C4-2B (cell line): ENCODE measurements around the gene ZFAND2A.

Source experiments
- ZFX ChIP-seq: fragments of 450-650 bp; IDR thresholded peaks from 2 replicates; pipeline ENCODE4 v1.6.1; 2017
- TF ChIP-seq, protein P1 (sequence below): fragments of 450-650 bp; conservative IDR thresholded peaks from 2 replicates; pipeline ENCODE4 v1.5.1; 2017; ENCODE audit warnings: mild to moderate bottlenecking

- TF ChIP-seq, protein P1, sequence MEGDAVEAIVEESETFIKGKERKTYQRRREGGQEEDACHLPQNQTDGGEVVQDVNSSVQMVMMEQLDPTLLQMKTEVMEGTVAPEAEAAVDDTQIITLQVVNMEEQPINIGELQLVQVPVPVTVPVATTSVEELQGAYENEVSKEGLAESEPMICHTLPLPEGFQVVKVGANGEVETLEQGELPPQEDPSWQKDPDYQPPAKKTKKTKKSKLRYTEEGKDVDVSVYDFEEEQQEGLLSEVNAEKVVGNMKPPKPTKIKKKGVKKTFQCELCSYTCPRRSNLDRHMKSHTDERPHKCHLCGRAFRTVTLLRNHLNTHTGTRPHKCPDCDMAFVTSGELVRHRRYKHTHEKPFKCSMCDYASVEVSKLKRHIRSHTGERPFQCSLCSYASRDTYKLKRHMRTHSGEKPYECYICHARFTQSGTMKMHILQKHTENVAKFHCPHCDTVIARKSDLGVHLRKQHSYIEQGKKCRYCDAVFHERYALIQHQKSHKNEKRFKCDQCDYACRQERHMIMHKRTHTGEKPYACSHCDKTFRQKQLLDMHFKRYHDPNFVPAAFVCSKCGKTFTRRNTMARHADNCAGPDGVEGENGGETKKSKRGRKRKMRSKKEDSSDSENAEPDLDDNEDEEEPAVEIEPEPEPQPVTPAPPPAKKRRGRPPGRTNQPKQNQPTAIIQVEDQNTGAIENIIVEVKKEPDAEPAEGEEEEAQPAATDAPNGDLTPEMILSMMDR = no peak
- no peak for TF ChIP-seq ZFX
Measured at GRCh38 chr7:1181640-1182039, 21.6 kb upstream of the ZFAND2A start.
